GM23338 (cell line): ENCODE measurements around the gene GALNT15. TPM values are rescaled to one million over a fixed set of nuclear protein-coding genes. Genes with fewer than 3 reads are reported as not detected.

Experiments
- ATAC-seq: fragments of 200-7000 bp; cut with Tn5 transposase; 3 replicates; pipeline ENCODE4 v1.9.1; 2020
- DNase-seq: peaks from one replicate; pipeline ENCODE4 v3.0.0-alpha.2; 2015; ENCODE audit warnings: low spot score
- H2AFZ ChIP-seq: fragments of 200-600 bp; sonication (generic); 2 replicates; pipeline ENCODE4 v1.8.0; 2016; ENCODE audit warnings: antibody characterized with exemption, mild to moderate bottlenecking, moderate library complexity
- H3F3A ChIP-seq: fragments of 200-600 bp; sonication (generic); replicated peaks from 2 replicates; pipeline ENCODE4 v1.8.0; 2017; ENCODE audit warnings: antibody characterized with exemption, mixed run types, low read depth
- H3K27ac ChIP-seq: fragments of 200-600 bp; sonication (generic); 2 replicates; pipeline ENCODE4 v1.6.1; 2016; ENCODE audit warnings: low read depth
- H3K27me3 ChIP-seq: fragments of 200-600 bp; sonication (generic); 2 replicates; pipeline ENCODE4 v1.8.0; 2016; ENCODE audit warnings: mild to moderate bottlenecking, mixed run types, moderate library complexity; ENCODE audit not compliant: insufficient read depth
- H3K36me3 ChIP-seq: fragments of 200-600 bp; sonication (generic); 2 replicates; pipeline ENCODE4 v1.8.0; 2016; ENCODE audit warnings: mild to moderate bottlenecking; ENCODE audit not compliant: insufficient read depth
- H3K4me1 ChIP-seq: fragments of 200-600 bp; sonication (generic); 2 replicates; pipeline ENCODE4 v1.8.0; 2016; ENCODE audit warnings: mild to moderate bottlenecking, moderate library complexity; ENCODE audit not compliant: insufficient read depth
- H3K4me2 ChIP-seq: fragments of 200-600 bp; sonication (generic); 2 replicates; pipeline ENCODE4 v1.7.1; 2017; ENCODE audit warnings: mixed run types
- H3K4me3 ChIP-seq: fragments of 200-600 bp; sonication (generic); 2 replicates; pipeline ENCODE4 v1.6.1; 2016; ENCODE audit warnings: mixed run types
- H3K79me2 ChIP-seq: fragments of 200-600 bp; sonication (generic); replicated peaks from 2 replicates; pipeline ENCODE4 v1.8.0; 2017; ENCODE audit warnings: mild to moderate bottlenecking; ENCODE audit not compliant: insufficient read depth
- H3K9me2 ChIP-seq: fragments of 200-600 bp; sonication (generic); 2 replicates; pipeline ENCODE4 v1.8.0; 2017; ENCODE audit not compliant: insufficient read depth
- H4K20me1 ChIP-seq: fragments of 200-600 bp; sonication (generic); replicated peaks from 2 replicates; pipeline ENCODE4 v1.8.0; 2017; ENCODE audit warnings: mild to moderate bottlenecking; ENCODE audit not compliant: insufficient read depth
- H3K27ac Mint-ChIP-seq: 2 replicates; pipeline ENCODE4 v1.8.0; 2020; ENCODE audit warnings: inconsistent platforms, mild to moderate bottlenecking, moderate library complexity, mixed read lengths
- H3K27me3 Mint-ChIP-seq: 3 replicates; pipeline ENCODE4 v1.8.0; 2022; ENCODE audit warnings: low read depth, mild to moderate bottlenecking, moderate library complexity, mixed read lengths, inconsistent platforms; ENCODE audit not compliant: insufficient read depth, poor library complexity
- H3K36me3 Mint-ChIP-seq: 3 replicates; pipeline ENCODE4 v1.8.0; 2021; ENCODE audit warnings: low read depth, mild to moderate bottlenecking, inconsistent platforms, moderate library complexity, mixed read lengths
- H3K4me1 Mint-ChIP-seq: 3 replicates; pipeline ENCODE4 v1.8.0; 2020; ENCODE audit warnings: mild to moderate bottlenecking, inconsistent platforms, mixed read lengths
- H3K4me3 Mint-ChIP-seq: 3 replicates; pipeline ENCODE4 v1.8.0; 2021; ENCODE audit warnings: moderate library complexity, mild to moderate bottlenecking, inconsistent platforms, mixed read lengths
- H3K9me3 Mint-ChIP-seq: 3 replicates; pipeline ENCODE4 v1.8.0; 2020; ENCODE audit warnings: moderate library complexity, mild to moderate bottlenecking, inconsistent platforms, mixed read lengths
- EZH2 ChIP-seq: fragments of 200-600 bp; sonication (generic); IDR thresholded peaks from one replicate; pipeline ENCODE4 v1.8.0; 2017; ENCODE audit warnings: antibody characterized with exemption, mild to moderate bottlenecking, low read depth; ENCODE audit not compliant: unreplicated experiment
- EZH2phosphoT487 ChIP-seq: fragments of 200-600 bp; sonication (generic); IDR thresholded peaks from one replicate; pipeline ENCODE4 v1.8.1; 2018; ENCODE audit warnings: antibody characterized with exemption; ENCODE audit not compliant: unreplicated experiment
- JUNB ChIP-seq: IDR thresholded peaks from one replicate; pipeline ENCODE4 v1.6.1; 2016; ENCODE audit warnings: antibody characterized with exemption; ENCODE audit not compliant: unreplicated experiment
- NANOG ChIP-seq: IDR thresholded peaks from 2 replicates; pipeline ENCODE4 v1.6.1; 2016; ENCODE audit warnings: antibody characterized with exemption, borderline replicate concordance
- POLR2AphosphoS5 ChIP-seq: IDR thresholded peaks from 2 replicates; pipeline ENCODE4 v1.6.1; 2016; ENCODE audit warnings: antibody characterized with exemption, low read depth
- STAT1 ChIP-seq: IDR thresholded peaks from one replicate; pipeline ENCODE4 v1.6.1; 2016; ENCODE audit warnings: antibody characterized with exemption; ENCODE audit not compliant: unreplicated experiment
- ZNF331 ChIP-seq: fragments of 250-450 bp; sonication (Bioruptor Pico); IDR thresholded peaks from 2 replicates; pipeline ENCODE4 v1.5.0; 2020; ENCODE audit warnings: low read depth, mild to moderate bottlenecking, moderate library complexity
- polyA plus RNA-seq: library from polyadenylated mRNA; unstranded; fragments of >200 nt; fragmentation: Nextera tagmentation; extraction: Ambion mirVana; gene quantifications from 2 replicates; pipeline ENCODE4 v1.2.1, GENCODE V29; 2016
- total RNA-seq: library from RNA; depleted of rRNA; stranded (reverse); fragments of >200 nt; shearing (Covaris generic); gene quantifications from 2 replicates; pipeline ENCODE4 v1.2.3, GENCODE V29; 2014
- TF ChIP-seq, protein P1 (sequence below): IDR thresholded peaks from 2 replicates; pipeline ENCODE4 v1.6.1; 2016; ENCODE audit warnings: antibody characterized with exemption
- TF ChIP-seq, protein P2 (sequence below): fragments of 250-450 bp; sonication (Bioruptor Pico); IDR thresholded peaks from 2 replicates; pipeline ENCODE4 v1.5.0; 2020; ENCODE audit warnings: mild to moderate bottlenecking, moderate library complexity
- TF ChIP-seq, protein P3 (sequence below): IDR thresholded peaks from one replicate; pipeline ENCODE4 v1.6.1; 2018; ENCODE audit warnings: antibody characterized with exemption; ENCODE audit not compliant: unreplicated experiment

Gene GALNT15
- total and polyA plus RNA-seq, 2 experiments from 2014 or later = 0.06 to 0.35 TPM

GRCh38 chr3:16221990-16222389, 47.5 kb downstream of the GALNT15 start:
- Histone ChIP-seq H3K4me2 (no peak overlapping the region), H3K27me3 (no peaks in the 10 kb centered on the region), H3F3A (no peaks in the 10 kb centered on the region), H3K4me1 (no peaks in the 10 kb centered on the region), H3K36me3 (no peaks in the 10 kb centered on the region), H3K9me2 (no peaks in the 10 kb centered on the region), H3K79me2 (no peaks in the 10 kb centered on the region), H2AFZ (no peak overlapping the region), H3K27ac (no peak overlapping the region), H3K4me3 (no peak overlapping the region), H4K20me1 (no peaks in the 10 kb centered on the region)
- Mint-ChIP-seq H3K27ac (no peak overlapping the region), H3K4me3 (no peak overlapping the region), H3K9me3 (no peaks in the 10 kb centered on the region; the same call in 2 of the 3 replicates), H3K4me1 (no peaks in the 10 kb centered on the region; the same call in 2 of the 3 replicates), H3K36me3 (no peaks in the 10 kb centered on the region), H3K27me3 (no peaks in the 10 kb centered on the region)
- TF ChIP-seq STAT1 = no peak
- TF ChIP-seq NANOG = no peak
- TF ChIP-seq, protein P1, sequence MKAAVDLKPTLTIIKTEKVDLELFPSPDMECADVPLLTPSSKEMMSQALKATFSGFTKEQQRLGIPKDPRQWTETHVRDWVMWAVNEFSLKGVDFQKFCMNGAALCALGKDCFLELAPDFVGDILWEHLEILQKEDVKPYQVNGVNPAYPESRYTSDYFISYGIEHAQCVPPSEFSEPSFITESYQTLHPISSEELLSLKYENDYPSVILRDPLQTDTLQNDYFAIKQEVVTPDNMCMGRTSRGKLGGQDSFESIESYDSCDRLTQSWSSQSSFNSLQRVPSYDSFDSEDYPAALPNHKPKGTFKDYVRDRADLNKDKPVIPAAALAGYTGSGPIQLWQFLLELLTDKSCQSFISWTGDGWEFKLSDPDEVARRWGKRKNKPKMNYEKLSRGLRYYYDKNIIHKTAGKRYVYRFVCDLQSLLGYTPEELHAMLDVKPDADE = no peak
- no peak for DNase-seq
- ATAC-seq = no peak

DNA sequence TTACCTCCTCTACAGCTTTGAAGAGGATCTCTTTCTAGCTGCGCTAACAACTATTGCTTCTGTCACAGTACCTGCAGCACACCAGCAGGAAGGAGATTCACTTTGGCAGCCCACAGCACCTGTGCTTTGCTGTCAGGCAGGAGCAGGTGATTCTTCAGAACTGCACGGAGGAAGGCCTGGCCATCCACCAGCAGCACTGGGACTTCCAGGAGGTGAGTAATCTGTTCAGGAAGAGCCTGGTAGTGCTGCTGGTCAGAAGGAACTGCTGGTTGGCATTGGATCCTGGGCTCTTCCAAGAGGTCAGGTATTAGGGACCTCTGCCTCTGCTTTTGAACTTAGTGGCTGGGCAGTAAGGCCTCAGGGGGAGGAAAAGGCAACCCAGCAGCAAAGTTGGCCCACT, 48.1 kb downstream of the GALNT15 start:
- Mint-ChIP-seq H3K36me3 (no peaks in the 10 kb centered on the region), H3K27me3 (no peaks in the 10 kb centered on the region), H3K4me1 (no peaks in the 10 kb centered on the region; the same call in 2 of the 3 replicates), H3K9me3 (no peaks in the 10 kb centered on the region; the same call in 2 of the 3 replicates), H3K4me3 (no peak overlapping the region), H3K27ac (no peak overlapping the region)
- Histone ChIP-seq H3K4me3 (no peak overlapping the region), H3F3A (no peaks in the 10 kb centered on the region), H3K36me3 (no peaks in the 10 kb centered on the region), H3K4me1 (no peaks in the 10 kb centered on the region), H2AFZ (no peak overlapping the region), H3K79me2 (no peaks in the 10 kb centered on the region), H3K27ac (no peak overlapping the region), H3K27me3 (no peaks in the 10 kb centered on the region), H3K9me2 (no peaks in the 10 kb centered on the region), H3K4me2 (no peak overlapping the region), H4K20me1 (no peaks in the 10 kb centered on the region)
- DNase-seq (no peak), ATAC-seq (no peak)
- no peak for TF ChIP-seq POLR2AphosphoS5
- TF ChIP-seq STAT1 = no peak
- no peak for TF ChIP-seq EZH2
- TF ChIP-seq, protein P1 = no peak
- TF ChIP-seq NANOG = no peak
- TF ChIP-seq, protein P2, sequence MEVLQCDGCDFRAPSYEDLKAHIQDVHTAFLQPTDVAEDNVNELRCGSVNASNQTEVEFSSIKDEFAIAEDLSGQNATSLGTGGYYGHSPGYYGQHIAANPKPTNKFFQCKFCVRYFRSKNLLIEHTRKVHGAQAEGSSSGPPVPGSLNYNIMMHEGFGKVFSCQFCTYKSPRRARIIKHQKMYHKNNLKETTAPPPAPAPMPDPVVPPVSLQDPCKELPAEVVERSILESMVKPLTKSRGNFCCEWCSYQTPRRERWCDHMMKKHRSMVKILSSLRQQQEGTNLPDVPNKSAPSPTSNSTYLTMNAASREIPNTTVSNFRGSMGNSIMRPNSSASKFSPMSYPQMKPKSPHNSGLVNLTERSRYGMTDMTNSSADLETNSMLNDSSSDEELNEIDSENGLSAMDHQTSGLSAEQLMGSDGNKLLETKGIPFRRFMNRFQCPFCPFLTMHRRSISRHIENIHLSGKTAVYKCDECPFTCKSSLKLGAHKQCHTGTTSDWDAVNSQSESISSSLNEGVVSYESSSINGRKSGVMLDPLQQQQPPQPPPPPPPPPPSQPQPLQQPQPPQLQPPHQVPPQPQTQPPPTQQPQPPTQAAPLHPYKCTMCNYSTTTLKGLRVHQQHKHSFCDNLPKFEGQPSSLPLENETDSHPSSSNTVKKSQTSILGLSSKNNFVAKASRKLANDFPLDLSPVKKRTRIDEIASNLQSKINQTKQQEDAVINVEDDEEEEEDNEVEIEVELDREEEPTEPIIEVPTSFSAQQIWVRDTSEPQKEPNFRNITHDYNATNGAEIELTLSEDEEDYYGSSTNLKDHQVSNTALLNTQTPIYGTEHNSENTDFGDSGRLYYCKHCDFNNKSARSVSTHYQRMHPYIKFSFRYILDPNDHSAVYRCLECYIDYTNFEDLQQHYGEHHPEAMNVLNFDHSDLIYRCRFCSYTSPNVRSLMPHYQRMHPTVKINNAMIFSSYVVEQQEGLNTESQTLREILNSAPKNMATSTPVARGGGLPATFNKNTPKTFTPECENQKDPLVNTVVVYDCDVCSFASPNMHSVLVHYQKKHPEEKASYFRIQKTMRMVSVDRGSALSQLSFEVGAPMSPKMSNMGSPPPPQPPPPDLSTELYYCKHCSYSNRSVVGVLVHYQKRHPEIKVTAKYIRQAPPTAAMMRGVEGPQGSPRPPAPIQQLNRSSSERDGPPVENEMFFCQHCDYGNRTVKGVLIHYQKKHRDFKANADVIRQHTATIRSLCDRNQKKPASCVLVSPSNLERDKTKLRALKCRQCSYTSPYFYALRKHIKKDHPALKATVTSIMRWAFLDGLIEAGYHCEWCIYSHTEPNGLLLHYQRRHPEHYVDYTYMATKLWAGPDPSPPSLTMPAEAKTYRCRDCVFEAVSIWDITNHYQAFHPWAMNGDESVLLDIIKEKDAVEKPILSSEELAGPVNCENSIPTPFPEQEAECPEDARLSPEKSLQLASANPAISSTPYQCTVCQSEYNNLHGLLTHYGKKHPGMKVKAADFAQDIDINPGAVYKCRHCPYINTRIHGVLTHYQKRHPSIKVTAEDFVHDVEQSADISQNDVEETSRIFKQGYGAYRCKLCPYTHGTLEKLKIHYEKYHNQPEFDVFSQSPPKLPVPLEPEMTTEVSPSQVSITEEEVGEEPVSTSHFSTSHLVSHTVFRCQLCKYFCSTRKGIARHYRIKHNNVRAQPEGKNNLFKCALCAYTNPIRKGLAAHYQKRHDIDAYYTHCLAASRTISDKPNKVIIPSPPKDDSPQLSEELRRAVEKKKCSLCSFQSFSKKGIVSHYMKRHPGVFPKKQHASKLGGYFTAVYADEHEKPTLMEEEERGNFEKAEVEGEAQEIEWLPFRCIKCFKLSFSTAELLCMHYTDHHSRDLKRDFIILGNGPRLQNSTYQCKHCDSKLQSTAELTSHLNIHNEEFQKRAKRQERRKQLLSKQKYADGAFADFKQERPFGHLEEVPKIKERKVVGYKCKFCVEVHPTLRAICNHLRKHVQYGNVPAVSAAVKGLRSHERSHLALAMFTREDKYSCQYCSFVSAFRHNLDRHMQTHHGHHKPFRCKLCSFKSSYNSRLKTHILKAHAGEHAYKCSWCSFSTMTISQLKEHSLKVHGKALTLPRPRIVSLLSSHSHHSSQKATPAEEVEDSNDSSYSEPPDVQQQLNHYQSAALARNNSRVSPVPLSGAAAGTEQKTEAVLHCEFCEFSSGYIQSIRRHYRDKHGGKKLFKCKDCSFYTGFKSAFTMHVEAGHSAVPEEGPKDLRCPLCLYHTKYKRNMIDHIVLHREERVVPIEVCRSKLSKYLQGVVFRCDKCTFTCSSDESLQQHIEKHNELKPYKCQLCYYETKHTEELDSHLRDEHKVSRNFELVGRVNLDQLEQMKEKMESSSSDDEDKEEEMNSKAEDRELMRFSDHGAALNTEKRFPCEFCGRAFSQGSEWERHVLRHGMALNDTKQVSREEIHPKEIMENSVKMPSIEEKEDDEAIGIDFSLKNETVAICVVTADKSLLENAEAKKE (CRISPR knock-in tag) = no peak
- no peak for TF ChIP-seq ZNF331
- TF ChIP-seq JUNB = no peak
- TF ChIP-seq EZH2phosphoT487 = no peak
- TF ChIP-seq, protein P3, sequence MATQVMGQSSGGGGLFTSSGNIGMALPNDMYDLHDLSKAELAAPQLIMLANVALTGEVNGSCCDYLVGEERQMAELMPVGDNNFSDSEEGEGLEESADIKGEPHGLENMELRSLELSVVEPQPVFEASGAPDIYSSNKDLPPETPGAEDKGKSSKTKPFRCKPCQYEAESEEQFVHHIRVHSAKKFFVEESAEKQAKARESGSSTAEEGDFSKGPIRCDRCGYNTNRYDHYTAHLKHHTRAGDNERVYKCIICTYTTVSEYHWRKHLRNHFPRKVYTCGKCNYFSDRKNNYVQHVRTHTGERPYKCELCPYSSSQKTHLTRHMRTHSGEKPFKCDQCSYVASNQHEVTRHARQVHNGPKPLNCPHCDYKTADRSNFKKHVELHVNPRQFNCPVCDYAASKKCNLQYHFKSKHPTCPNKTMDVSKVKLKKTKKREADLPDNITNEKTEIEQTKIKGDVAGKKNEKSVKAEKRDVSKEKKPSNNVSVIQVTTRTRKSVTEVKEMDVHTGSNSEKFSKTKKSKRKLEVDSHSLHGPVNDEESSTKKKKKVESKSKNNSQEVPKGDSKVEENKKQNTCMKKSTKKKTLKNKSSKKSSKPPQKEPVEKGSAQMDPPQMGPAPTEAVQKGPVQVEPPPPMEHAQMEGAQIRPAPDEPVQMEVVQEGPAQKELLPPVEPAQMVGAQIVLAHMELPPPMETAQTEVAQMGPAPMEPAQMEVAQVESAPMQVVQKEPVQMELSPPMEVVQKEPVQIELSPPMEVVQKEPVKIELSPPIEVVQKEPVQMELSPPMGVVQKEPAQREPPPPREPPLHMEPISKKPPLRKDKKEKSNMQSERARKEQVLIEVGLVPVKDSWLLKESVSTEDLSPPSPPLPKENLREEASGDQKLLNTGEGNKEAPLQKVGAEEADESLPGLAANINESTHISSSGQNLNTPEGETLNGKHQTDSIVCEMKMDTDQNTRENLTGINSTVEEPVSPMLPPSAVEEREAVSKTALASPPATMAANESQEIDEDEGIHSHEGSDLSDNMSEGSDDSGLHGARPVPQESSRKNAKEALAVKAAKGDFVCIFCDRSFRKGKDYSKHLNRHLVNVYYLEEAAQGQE = no peak
